ENCODE measurements around the gene MARS1.

MARS1 gene

GRCh38 chr12:57459055-57459749, 28.7 kb upstream of the MARS1 start (continued):
- TF ChIP-seq ZSCAN4 (tag by site-specific recombination; IDR thresholded peaks at IDR 0.05) (no peak), ZBTB21 (tag by site-specific recombination; IDR thresholded peaks at IDR 0.05) (peak; percentile 85), ZNF785 (tag by site-specific recombination; IDR thresholded peaks at IDR 0.05) (no peak), ZNF639 (tag by site-specific recombination; IDR thresholded peaks at IDR 0.05) (peak; percentile 59; the same call in 1 of the 2 replicates), HOXA7 (CRISPR knock-in tag; IDR thresholded peaks at IDR 0.05; ENCODE audit: borderline replicate concordance) (no peak), GLI2 (tag by site-specific recombination; IDR thresholded peaks at IDR 0.05; ENCODE audit: borderline replicate concordance, low read depth) (no peak), ZNF175 (tag by site-specific recombination; IDR thresholded peaks at IDR 0.05) (no peak), ZSCAN5A (tag by site-specific recombination; IDR thresholded peaks at IDR 0.05) (no peak), ZSCAN16 (tag by site-specific recombination; IDR thresholded peaks at IDR 0.05) (no peak), ZNF670 (tag by site-specific recombination; IDR thresholded peaks at IDR 0.05; ENCODE audit: low read depth) (no peak), ZNF48 (tag by site-specific recombination; IDR thresholded peaks at IDR 0.05) (no peak), INSM2 (tag by site-specific recombination; IDR thresholded peaks at IDR 0.05) (no peak), ZNF76 (tag by site-specific recombination; IDR thresholded peaks at IDR 0.05; ENCODE audit: borderline replicate concordance, low read depth) (peak; percentile 64), TSHZ1 (tag by site-specific recombination; IDR thresholded peaks at IDR 0.05; ENCODE audit: borderline replicate concordance) (no peak), YY1 (tag by site-specific recombination; IDR thresholded peaks at IDR 0.05) (no peak), ZNF692 (tag by site-specific recombination; IDR thresholded peaks at IDR 0.05) (peak; percentile 57), IKZF3 (tag by site-specific recombination; IDR thresholded peaks at IDR 0.05) (peak; percentile 46), ZNF596 (tag by site-specific recombination; IDR thresholded peaks at IDR 0.05) (no peak), ZNF274 (IDR thresholded peaks at IDR 0.05; ENCODE audit: low read length) (no peak), ZNF274 (tag by site-specific recombination; IDR thresholded peaks at IDR 0.05; ENCODE audit: borderline replicate concordance) (no peak), ZNF660 (tag by site-specific recombination; IDR thresholded peaks at IDR 0.05) (0 out of 2 replicates have a peak, but pooled peaks have one; percentile 15), ZBTB49 (tag by site-specific recombination; IDR thresholded peaks at IDR 0.05; ENCODE audit: low read depth) (no peak), ZNF221 (tag by site-specific recombination; IDR thresholded peaks at IDR 0.05; ENCODE audit: borderline replicate concordance) (no peak), SP2 (tag by site-specific recombination; IDR thresholded peaks at IDR 0.05) (no peak), SCRT2 (tag by site-specific recombination; IDR thresholded peaks at IDR 0.05) (no peak), ZNF311 (tag by site-specific recombination; IDR thresholded peaks at IDR 0.05; ENCODE audit: borderline replicate concordance) (no peak), EGR2 (tag by site-specific recombination; IDR thresholded peaks at IDR 0.05; ENCODE audit: low read depth) (no peak)
